ENCODE results near the gene TACO1.
A peak's percentile ranks its signal among the peaks of the same experiment; 100 is the strongest.

The TACO1 gene

DNA sequence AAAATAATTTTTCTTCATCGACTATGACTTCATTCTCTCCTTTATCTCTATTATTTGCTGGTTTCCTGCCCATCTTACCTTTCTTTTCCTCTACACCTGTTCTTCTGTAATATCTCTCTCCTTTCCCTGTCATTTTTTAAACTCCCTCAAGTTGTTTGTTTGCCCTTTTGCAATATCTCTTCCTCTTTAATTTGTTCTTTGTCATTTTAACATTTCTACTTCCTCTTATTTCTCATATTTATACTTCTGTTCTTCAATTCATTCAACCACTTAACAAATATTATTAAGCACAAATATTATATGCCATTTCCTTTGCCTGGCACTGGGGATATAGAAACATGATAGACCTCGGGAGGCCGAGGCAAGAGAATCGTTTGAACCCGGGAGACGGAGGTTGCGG is 44.2 kb downstream of the TACO1 start:
- Mint-ChIP-seq H3K36me3 (peaks cover 6% of the 10 kb centered on the region), H3K27me3 (no peaks in the 10 kb centered on the region), H3K27ac (peak overlapping the region; percentile 42), H3K4me3 (no peak overlapping the region), H3K4me1 (peaks cover 37% of the 10 kb centered on the region), H3K9me3 (no peaks in the 10 kb centered on the region)
- no peak for ATAC-seq

DNA sequence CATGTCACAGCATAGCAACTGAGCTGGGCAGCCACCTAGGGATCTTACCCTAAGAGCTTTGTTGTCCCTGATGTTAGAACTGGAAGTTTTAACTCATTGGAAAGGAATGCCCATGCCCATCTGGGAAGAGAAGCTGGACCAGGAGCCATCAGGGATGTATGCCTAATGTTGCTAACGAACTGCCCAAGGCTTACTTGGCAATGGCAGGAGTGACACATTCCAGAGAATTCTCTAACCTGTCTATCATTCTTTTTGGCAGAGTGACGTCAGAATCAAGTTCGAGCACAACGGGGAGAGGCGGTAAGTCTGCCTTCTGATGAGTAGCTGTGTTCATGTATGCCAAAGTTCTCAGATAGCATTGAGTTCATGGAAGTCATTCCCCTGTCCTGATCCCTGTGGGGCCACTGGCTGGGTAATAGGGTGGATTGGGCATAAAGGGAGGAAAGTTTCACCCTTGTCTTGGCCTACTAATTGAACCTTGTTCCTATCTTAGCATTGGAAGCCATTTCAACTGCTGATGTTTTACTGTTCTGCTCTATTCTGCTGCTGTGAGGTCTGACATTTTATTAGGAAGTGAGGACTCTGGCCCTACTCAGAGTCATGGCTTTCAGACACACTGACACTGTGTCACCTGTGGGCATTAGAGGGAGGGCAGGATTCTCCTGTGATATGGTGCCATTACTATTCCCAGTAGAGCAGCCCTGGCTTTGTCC is 45.2 kb downstream of the TACO1 start:
- Mint-ChIP-seq H3K9me3 (no peaks in the 10 kb centered on the region), H3K36me3 (peaks cover 6% of the 10 kb centered on the region), H3K4me3 (no peak overlapping the region), H3K27me3 (no peaks in the 10 kb centered on the region), H3K27ac (peak overlapping the region; percentile 42), H3K4me1 (peaks cover 37% of the 10 kb centered on the region)
- ATAC-seq = peak; percentile 94

DNA sequence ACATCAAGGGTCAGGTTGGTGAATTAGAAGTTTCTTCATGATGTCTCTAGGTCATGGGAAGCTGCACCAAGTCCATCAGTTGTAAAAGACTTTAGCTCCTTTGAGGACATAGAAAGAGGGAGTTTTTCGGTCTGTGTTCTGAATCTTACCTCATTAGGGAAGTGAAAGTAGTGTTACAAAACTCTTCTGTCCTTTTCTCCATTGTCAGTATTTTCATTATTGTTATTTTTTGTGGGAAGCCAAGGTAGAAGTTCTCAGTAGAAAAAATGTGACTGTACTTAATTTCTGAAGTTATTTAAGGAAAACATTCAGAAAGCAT is 45.8 kb downstream of the TACO1 start:
- Mint-ChIP-seq H3K9me3 (no peaks in the 10 kb centered on the region), H3K4me3 (no peak overlapping the region), H3K27me3 (no peaks in the 10 kb centered on the region), H3K27ac (peak overlapping the region; percentile 42), H3K36me3 (peaks cover 6% of the 10 kb centered on the region), H3K4me1 (peaks cover 37% of the 10 kb centered on the region)
- ATAC-seq = peak; percentile 93

DNA sequence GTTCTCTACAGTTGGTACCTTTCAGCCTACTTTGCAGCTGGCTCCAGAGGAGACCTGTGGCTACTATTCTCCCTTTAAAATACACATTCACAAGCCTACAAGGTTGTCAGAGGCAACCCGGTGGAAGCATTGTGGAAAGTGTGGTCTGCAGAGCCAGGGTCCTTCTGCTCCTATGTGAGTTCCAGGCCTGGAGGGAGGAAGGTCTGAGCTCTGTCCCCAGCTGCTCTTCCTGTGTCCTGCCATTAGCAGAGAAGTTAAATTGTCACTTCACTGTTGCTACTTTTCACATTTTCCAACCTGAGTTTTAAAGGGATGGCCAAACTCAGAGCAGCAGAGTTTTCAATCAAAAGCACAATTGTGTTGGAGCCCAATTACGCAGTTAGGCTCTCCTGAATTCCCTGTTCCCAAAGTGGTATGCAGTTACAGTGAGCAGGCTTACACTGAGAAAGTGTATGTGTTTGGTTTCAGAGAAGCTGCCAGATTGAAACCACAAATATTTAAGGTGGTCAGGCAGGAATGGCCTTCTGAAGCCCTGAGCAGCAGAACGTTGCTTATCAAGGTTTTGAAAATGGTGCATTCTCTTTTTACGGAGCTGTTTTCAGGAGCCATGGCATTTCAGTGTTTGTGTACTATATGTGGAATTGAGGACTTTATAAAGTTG is 46.5 kb downstream of the TACO1 start:
- H3K27ac Mint-ChIP-seq = peak overlapping the region; percentile 42
- H3K36me3 Mint-ChIP-seq = peaks cover 9% of the 10 kb centered on the region
- H3K4me1 Mint-ChIP-seq = peaks cover 35% of the 10 kb centered on the region
- no peaks in the 10 kb centered on the region for H3K27me3 Mint-ChIP-seq
- no peaks in the 10 kb centered on the region for H3K9me3 Mint-ChIP-seq
- no peak overlapping the region for H3K4me3 Mint-ChIP-seq
- ATAC-seq = no peak

DNA sequence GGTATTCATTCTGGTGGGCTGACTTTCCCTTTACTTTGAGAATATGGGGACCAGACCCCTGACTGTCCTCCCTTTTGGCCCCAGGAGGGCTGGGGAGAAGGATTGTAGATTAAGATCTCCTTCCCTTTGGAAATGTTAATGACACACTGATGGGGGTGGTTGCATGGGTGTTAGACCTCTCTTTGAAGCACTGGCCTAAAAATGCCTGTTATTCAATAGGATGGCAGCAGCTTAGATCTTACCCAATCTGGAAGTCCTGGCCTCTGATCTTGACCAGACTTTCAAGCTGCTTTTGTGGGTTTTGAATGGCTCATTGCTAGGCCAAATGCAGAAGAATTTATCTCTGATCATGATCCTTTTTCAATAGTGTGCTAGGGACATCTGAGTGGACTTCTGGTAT is 47.2 kb downstream of the TACO1 start:
- H3K27ac Mint-ChIP-seq = no peak overlapping the region
- peaks cover 35% of the 10 kb centered on the region for H3K4me1 Mint-ChIP-seq
- no peak overlapping the region for H3K4me3 Mint-ChIP-seq
- no peaks in the 10 kb centered on the region for H3K9me3 Mint-ChIP-seq
- no peaks in the 10 kb centered on the region for H3K27me3 Mint-ChIP-seq
- peaks cover 17% of the 10 kb centered on the region for H3K36me3 Mint-ChIP-seq
- ATAC-seq = no peak

DNA sequence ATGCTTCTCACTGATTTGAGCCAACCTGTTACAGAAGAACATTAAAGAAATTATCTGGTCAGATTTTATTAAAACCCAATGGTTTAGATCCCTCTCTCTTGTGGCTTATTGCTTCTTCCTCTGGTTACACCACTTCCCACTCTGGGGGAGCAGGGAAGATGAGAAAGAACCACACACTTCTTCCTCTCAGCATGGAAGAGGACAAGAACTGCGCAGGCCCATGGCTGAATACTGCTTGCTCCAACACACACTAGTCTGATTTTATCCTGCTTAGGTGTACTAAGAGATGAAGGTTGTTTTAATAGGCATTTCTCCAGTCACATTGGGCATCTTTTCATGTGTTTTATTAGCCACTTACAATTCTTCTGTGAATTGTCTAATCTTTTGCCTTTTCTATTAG is 49.1 kb downstream of the TACO1 start:
- H3K9me3 Mint-ChIP-seq = no peaks in the 10 kb centered on the region
- H3K36me3 Mint-ChIP-seq = peaks cover 29% of the 10 kb centered on the region
- H3K27me3 Mint-ChIP-seq = no peaks in the 10 kb centered on the region
- H3K4me3 Mint-ChIP-seq = no peak overlapping the region
- H3K4me1 Mint-ChIP-seq = peaks cover 31% of the 10 kb centered on the region
- H3K27ac Mint-ChIP-seq = no peak overlapping the region
- ATAC-seq = no peak

DNA sequence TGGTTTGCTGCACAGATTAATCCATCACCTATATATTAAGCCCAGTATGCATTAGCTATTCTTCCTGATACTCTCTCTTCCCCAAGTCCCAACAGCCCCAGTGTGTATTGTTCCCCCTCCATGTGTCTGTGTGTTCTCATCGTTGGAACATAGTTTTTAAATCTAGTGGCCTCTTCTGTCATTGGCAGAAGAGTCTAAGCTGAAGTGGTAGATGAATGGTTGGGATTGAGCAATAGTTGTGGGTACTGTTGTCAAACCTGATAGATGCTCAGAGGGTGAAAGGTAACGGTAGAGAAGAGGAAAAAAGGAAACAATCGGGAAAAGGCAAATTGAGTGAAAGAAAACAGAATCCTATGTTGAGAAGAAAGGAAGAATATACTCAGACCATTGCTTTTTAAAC is 51.4 kb downstream of the TACO1 start:
- H3K4me1 Mint-ChIP-seq = peaks cover 8% of the 10 kb centered on the region
- H3K4me3 Mint-ChIP-seq = no peak overlapping the region
- H3K27me3 Mint-ChIP-seq = no peaks in the 10 kb centered on the region
- H3K36me3 Mint-ChIP-seq = peaks cover 38% of the 10 kb centered on the region
- no peak overlapping the region for H3K27ac Mint-ChIP-seq
- ATAC-seq = no peak
- no peaks in the 10 kb centered on the region for H3K9me3 Mint-ChIP-seq

DNA sequence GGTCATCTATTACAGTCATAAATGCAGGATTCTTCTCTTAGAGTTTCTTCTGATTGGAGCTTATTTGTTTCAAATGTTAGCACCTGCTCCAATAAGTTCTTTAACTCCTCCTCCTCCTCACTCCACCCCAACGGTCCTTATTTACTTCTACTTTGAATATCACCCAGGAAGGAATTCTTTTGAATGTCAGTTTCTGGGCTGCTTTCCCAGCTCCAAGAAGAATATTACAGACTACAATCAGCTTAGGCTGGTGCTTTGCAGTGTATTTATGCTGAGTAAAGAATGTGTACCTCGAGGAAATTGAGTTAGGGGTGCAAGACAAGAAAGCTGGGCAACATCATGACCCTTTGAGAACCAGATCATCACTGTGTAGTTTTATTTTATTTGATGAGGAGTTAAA is 52.4 kb downstream of the TACO1 start:
- no peaks in the 10 kb centered on the region for H3K27me3 Mint-ChIP-seq
- H3K9me3 Mint-ChIP-seq = no peaks in the 10 kb centered on the region
- no peak overlapping the region for H3K27ac Mint-ChIP-seq
- no peak for ATAC-seq
- H3K4me1 Mint-ChIP-seq = peaks cover 6% of the 10 kb centered on the region
- H3K4me3 Mint-ChIP-seq = no peak overlapping the region
- H3K36me3 Mint-ChIP-seq = peaks cover 44% of the 10 kb centered on the region

DNA sequence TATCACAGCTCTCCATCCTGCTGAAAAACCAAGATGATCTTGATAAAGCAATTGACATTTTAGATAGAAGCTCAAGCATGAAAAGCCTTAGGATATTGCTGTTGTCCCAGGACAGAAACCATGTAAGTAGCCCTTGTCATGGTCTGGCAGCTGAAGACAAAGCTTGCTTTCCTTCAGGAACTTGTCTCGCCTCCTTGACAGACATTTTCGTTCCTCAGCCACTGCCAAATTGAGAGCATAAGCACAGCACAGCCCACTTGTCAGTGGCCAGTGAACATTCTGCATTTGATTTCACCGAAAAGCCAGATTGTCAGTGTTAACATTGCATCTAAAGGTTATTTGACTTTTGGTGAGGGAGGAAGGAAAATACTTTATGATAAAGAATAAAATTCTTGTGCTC is 57.1 kb downstream of the TACO1 start:
- H3K4me3 Mint-ChIP-seq = no peak overlapping the region
- no peak for ATAC-seq
- peak overlapping the region; percentile 11 for H3K27ac Mint-ChIP-seq
- H3K36me3 Mint-ChIP-seq = peaks cover 60% of the 10 kb centered on the region
- no peaks in the 10 kb centered on the region for H3K9me3 Mint-ChIP-seq
- H3K4me1 Mint-ChIP-seq = no peaks in the 10 kb centered on the region
- no peaks in the 10 kb centered on the region for H3K27me3 Mint-ChIP-seq

Data from stimulated activated memory B cell treated with anti-CD40 and anti-IgM and Interleukin-4, amounts not matched to agents 10 μg/mL and 1 μg/mL and 100 μg/mL, for 72 hours (primary cell).